ENCODE data around the gene TRIM33. TPM values are rescaled to one million over a fixed set of nuclear protein-coding genes. Genes with fewer than 3 reads are reported as not detected.

TRIM33 gene
- total RNA-seq (2014; rRNA removed), result 24.9 and 31.9 TPM in 2 replicates
- polyA plus RNA-seq (2012), result 6.7 TPM

GRCh38 chr1:114511032-114511785 is at the start of gene TRIM33:
Gene TRIM33, minus strand, starts transcription at chr1:114511203. Its CDS starts 127 bp downstream, at chr1:114511076.
- DNase-seq (ENCODE audit: low read depth), result peak; percentile 91

GRCh38 chr1:114559356-114559755 is 48.4 kb upstream of the TRIM33 start:
- DNase-seq (ENCODE audit: low read depth), result no peak

- DNase-seq (ENCODE audit: low read depth), result peak; percentile 27
These were observed 47.5 kb upstream of the TRIM33 start for GRCh38 chr1:114558544-114558943.

- peak; percentile 21 for DNase-seq (ENCODE audit: low read depth)
These were observed 43.6 kb upstream of the TRIM33 start for GRCh38 chr1:114554577-114554976.

GRCh38 chr1:114552106-114552639 is 41.2 kb upstream of the TRIM33 start:
- no peak for DNase-seq (ENCODE audit: low read depth)

GRCh38 chr1:114551400-114551799 is 40.4 kb upstream of the TRIM33 start:
- no peak for DNase-seq (ENCODE audit: low read depth)

- no peak for DNase-seq (ENCODE audit: low read depth)
These were observed 39.3 kb upstream of the TRIM33 start for GRCh38 chr1:114550336-114550735.

- DNase-seq (ENCODE audit: low read depth), result no peak
These were observed 38.1 kb upstream of the TRIM33 start for GRCh38 chr1:114549137-114549536.

GRCh38 chr1:114547076-114547475 is 36.1 kb upstream of the TRIM33 start:
- no peak for DNase-seq (ENCODE audit: low read depth)

- no peak for DNase-seq (ENCODE audit: low read depth)
These were observed 34.8 kb upstream of the TRIM33 start for GRCh38 chr1:114545796-114546195.

GRCh38 chr1:114545315-114545714 is 34.3 kb upstream of the TRIM33 start:
- no peak for DNase-seq (ENCODE audit: low read depth)

- no peak for DNase-seq (ENCODE audit: low read depth)
These were observed 29.8 kb upstream of the TRIM33 start for GRCh38 chr1:114540821-114541220.

GRCh38 chr1:114540272-114540671 is 29.3 kb upstream of the TRIM33 start:
- DNase-seq (ENCODE audit: low read depth), result no peak

GRCh38 chr1:114536043-114536442 is 25.0 kb upstream of the TRIM33 start:
- no peak for DNase-seq (ENCODE audit: low read depth)

- no peak for DNase-seq (ENCODE audit: low read depth)
These were observed 24.4 kb upstream of the TRIM33 start for GRCh38 chr1:114535401-114535800.

GRCh38 chr1:114531094-114531493 is 20.1 kb upstream of the TRIM33 start:
- DNase-seq (ENCODE audit: low read depth), result no peak

GRCh38 chr1:114530224-114530623 is 19.2 kb upstream of the TRIM33 start:
- no peak for DNase-seq (ENCODE audit: low read depth)

GRCh38 chr1:114524944-114525343 is 13.9 kb upstream of the TRIM33 start:
- no peak for DNase-seq (ENCODE audit: low read depth)

- DNase-seq (ENCODE audit: low read depth), result peak; percentile 88
These were observed 11.2 kb upstream of the TRIM33 start for GRCh38 chr1:114522264-114522575.

- DNase-seq (ENCODE audit: low read depth), result no peak
These were observed 10.6 kb upstream of the TRIM33 start for GRCh38 chr1:114521396-114522263.

- DNase-seq (ENCODE audit: low read depth), result peak; percentile 41
These were observed 6.3 kb upstream of the TRIM33 start for GRCh38 chr1:114517348-114517747.

- DNase-seq (ENCODE audit: low read depth), result no peak
These were observed 1.7 kb upstream of the TRIM33 start for GRCh38 chr1:114512595-114513280.
